ENCODE data around the gene IFRD1.
"Not testable (repeated sequence)": the region's sequence is repeated elsewhere in the genome, so short reads cannot be mapped to it uniquely, and the experiment has no call there.

The IFRD1 gene

GRCh38 chr7:112439476-112439875 lies 10.8 kb upstream of the IFRD1 start:
- H3K27ac ChIP-seq, result no peak overlapping the region
- no peak for DNase-seq (ENCODE audit: low read depth, low spot score)

GRCh38 chr7:112442210-112442609 lies 8.1 kb upstream of the IFRD1 start:
- no peak overlapping the region for H3K27ac ChIP-seq
- no peak for DNase-seq (ENCODE audit: low read depth, low spot score)

GRCh38 chr7:112444505-112444904 lies 5.8 kb upstream of the IFRD1 start:
- H3K27ac ChIP-seq, result no peak overlapping the region
- DNase-seq (ENCODE audit: low read depth, low spot score), result no peak

DNA sequence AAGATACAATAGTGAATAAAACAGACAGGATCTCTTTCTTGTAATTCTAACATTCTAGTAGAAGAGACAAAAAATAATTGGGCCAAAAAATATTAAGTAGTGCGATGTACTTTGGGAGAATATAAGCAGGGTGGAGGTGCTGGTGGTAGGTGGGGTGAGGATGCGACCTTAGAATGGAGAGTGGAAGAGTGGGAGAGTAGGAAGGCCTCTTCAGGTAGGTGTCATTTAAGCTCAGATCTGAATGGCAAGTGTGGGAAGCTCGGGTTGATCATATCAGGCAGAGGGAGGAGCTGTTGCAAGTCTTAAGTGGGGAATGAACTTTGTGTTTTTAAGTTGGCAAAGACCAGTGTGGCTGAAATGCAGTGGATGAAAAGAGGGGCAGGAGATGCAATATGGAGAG lies 3.8 kb upstream of the IFRD1 start:
- H3K27ac ChIP-seq, result no peak overlapping the region
- DNase-seq (ENCODE audit: low read depth, low spot score), result no peak

- no peak for DNase-seq (ENCODE audit: low read depth, low spot score)
- no peak overlapping the region for H3K27ac ChIP-seq
Measured at GRCh38 chr7:112447406-112447805, 2.9 kb upstream of the IFRD1 start.

GRCh38 chr7:112448381-112448780 lies 1.9 kb upstream of the IFRD1 start:
- no peak for DNase-seq (ENCODE audit: low read depth, low spot score)
- H3K27ac ChIP-seq, result peak overlapping the region; percentile 87

DNA sequence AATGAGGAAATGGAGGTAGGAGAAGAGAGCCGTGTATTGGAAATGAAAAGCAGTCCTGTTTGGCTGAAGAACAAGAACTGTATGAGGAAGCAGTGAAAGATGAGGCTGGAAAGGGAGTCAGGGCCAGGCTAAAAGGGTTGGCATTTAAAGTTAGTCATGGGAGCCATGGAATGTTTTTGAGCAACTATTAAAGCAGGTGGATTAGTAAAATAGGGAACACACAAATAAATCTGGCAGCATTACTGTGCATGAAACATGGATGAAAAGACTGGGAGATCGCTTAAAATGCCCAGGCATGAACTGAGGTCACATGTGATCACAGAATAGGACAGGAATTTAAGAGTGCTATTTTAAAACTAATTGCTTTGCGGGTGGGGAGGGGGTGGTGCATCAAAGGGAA lies 1.4 kb upstream of the IFRD1 start:
- peak overlapping the region; percentile 87 for H3K27ac ChIP-seq
- DNase-seq (ENCODE audit: low read depth, low spot score), result peak; percentile 8

DNA sequence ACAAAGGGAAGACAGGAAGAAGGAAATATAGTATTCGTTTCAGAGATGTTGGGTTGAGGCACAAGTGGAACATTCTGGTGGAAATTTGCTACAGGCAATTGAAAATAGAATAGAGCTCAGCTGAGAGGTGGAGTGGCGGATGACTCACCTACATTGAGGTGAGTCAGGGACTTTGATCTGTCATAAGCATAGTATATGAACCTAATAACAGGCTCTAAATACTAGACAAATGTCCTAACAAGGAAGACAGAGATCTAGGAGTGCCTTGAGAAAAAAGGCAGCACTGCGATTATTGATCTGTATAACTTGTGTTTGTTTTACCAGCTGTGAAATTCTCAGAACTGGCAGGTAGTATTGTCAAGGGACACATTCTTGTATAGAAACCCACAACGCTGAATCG lies 907 bp upstream of the IFRD1 start:
- DNase-seq (ENCODE audit: low read depth, low spot score), result peak; percentile 73
- peak overlapping the region; percentile 87 for H3K27ac ChIP-seq

GRCh38 chr7:112450807-112451761 lies 824 bp downstream of the IFRD1 start:
- DNase-seq (ENCODE audit: low read depth, low spot score), result peak; percentile 76
- peak overlapping the region; percentile 87 for H3K27ac ChIP-seq

DNA sequence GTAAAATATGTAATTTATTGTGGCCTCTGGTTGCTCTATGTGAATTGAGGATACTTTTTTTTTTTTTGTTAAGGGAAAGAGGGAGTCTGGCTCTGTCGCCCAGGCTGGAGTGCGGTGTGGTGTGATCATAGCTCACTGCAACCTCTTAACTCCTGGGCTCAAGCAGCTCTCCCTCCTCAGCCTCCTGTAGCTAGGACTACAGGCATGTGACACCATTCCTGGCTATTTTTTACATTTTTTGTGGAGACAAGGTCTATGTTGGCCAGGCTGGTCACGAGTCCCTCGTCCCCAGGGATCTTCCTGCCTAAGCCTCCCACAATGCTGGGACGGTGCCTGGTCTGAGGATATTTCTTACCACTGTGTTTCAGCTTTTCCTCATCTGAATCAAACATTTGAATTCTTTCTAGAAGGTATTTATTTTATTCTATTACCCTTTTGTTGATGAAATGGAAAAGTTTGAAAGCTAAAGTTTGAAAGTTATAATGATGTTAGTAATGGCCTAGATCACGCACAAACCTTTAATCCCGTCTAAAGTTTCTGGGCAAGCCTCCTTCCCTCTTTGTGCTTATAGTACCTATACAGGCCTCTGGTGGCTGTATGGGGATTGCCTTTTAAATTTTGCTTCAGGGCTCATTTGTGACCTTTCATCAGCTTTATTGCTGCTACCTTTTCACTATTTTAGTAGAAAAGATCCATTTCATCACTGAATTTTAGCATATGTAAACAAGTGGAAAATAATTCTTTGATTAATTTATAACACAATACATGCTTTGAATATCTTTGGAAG lies 2.0 kb downstream of the IFRD1 start:
- H3K27ac ChIP-seq, result peak overlapping the region; percentile 87
- DNase-seq (ENCODE audit: low read depth, low spot score), result no peak

DNA sequence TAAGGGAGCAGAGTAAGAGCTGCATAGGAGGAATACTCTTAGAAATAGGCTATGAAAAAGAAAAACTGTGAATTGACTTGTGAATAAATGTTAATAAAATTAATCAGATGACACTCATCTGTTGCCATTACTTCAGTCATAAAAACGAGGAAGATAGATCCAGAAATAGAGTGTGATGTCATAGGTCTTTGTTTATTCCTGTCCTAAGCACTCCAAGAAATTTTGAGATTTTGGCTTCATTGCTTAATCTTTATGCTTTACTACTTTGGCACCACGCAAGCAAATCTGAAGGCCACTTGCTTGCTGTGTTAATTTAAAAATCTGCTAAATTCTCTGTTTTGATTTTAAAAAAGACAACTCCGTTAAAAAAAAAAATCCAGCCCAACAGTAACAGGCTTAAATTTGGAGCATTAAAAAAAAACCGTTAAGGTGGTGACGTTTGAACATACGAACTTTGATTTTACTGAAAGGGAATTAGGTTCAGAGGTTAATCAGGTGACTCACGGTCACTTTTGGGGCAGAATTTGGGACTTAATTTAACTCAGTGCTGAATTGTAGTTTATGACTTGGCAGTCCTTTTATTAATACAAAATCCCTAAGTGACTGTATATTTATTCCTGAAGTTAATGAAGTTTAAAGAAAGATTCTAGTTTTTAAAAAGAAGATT lies 3.4 kb downstream of the IFRD1 start:
- DNase-seq (ENCODE audit: low read depth, low spot score), result no peak
- peak overlapping the region; percentile 87 for H3K27ac ChIP-seq

- not testable (repeated sequence) for H3K27ac ChIP-seq; DNase-seq (ENCODE audit: low read depth, low spot score)
Measured at GRCh38 chr7:112454191-112454590, 3.9 kb downstream of the IFRD1 start.

GRCh38 chr7:112459645-112460044 lies 9.4 kb downstream of the IFRD1 start:
- no peak overlapping the region for H3K27ac ChIP-seq
- DNase-seq (ENCODE audit: low read depth, low spot score), result no peak

- DNase-seq (ENCODE audit: low read depth, low spot score), result peak; percentile 77
- H3K27ac ChIP-seq, result peak overlapping the region; percentile 50
Measured at GRCh38 chr7:112462236-112462635, 12.0 kb downstream of the IFRD1 start.

DNA sequence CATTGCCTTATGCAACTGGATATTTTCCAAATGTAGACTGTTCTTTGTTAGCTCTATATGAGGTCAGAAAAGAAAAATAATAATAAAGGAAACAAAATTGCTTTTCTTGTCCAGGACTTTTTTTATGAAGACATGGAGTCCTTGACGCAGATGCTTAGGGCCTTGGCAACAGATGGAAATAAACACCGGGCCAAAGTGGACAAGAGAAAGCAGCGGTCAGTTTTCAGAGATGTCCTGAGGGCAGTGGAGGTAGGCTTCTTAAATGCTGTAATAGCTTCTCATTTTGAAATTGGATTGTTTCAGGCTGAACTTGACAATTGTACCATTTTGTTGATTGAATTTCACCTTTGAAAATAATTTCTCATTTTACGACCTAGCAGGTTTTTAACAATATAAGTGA lies 17.6 kb downstream of the IFRD1 start:
- no peak for DNase-seq (ENCODE audit: low read depth, low spot score)
- no peak overlapping the region for H3K27ac ChIP-seq

DNA sequence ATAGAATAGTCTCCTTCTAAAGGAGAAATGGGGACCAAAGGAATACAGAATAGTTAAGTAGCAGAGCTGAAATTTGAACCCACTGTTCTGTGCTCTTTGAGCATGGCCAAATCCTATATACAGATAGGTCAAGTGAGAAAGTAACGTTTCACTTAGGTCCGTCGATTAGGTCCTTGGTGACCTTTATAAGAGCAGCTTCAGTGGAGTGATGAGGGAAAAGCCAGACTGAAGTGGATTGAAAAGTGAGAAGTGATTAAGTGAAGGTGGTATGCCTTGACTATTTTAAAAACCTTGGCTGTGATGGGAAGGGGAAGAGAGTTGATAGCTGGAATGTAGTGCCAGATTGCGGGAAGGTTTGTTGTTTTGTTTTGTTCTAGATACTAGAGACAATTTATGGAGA lies 19.9 kb downstream of the IFRD1 start:
- DNase-seq (ENCODE audit: low read depth, low spot score), result no peak
- H3K27ac ChIP-seq, result no peak overlapping the region

GRCh38 chr7:112476390-112477052 lies 26.3 kb downstream of the IFRD1 start:
- DNase-seq (ENCODE audit: low read depth, low spot score), result no peak
- H3K27ac ChIP-seq, result no peak overlapping the region

GRCh38 chr7:112481121-112481736 lies 31.0 kb downstream of the IFRD1 start:
- DNase-seq (ENCODE audit: low read depth, low spot score), result no peak
- peak overlapping the region; percentile 0 for H3K27ac ChIP-seq

DNA sequence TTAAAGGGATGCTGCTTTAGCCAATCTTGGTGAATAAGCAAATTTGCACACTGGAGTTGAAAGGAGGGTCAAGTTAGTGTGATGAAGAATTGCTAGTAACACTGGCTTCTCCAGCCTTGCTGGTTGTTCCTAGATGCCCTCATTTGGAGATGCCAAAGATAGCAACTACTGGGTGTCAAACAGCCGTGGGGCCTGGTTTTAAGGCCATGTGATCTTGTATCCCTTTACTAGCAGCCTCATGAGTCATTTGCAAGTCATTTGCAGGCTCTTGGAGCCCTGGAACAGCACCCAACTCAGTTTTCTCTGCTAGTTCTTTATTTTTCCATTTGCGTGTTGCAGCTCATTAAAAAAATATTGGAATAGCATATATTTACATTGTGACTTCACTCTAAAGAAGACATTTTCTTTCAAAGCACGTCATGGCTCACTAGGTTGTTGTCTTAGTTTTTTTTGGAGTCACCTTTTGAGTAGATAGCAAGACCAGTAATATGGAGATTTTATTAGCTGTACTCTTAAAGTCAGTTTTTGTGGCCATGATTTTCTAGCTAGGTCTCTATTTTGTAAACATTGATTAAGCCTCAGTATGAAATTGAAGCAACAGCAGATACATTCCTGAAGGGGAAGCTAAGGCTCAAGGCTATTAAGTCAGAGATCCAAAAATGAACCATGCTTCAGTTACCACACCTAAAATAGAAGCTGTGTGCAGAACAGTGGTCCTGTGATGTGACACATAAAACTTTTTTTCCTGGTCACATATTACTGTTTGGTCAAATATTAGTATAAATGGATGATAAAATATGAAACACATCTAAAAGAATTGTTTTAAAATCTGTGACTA lies 31.8 kb downstream of the IFRD1 start:
- peak; percentile 85 for DNase-seq (ENCODE audit: low read depth, low spot score)
- H3K27ac ChIP-seq, result peak overlapping the region; percentile 0

All from epithelial cell of prostate (primary cell).